ENCODE data around the gene KLF16. TPM values are rescaled to one million over a fixed set of nuclear protein-coding genes. Genes with fewer than 3 reads are reported as not detected.

Gene KLF16
- total and polyA plus RNA-seq, 2 donors from 2014 or later = 10.4 to 22.2 TPM

DNA sequence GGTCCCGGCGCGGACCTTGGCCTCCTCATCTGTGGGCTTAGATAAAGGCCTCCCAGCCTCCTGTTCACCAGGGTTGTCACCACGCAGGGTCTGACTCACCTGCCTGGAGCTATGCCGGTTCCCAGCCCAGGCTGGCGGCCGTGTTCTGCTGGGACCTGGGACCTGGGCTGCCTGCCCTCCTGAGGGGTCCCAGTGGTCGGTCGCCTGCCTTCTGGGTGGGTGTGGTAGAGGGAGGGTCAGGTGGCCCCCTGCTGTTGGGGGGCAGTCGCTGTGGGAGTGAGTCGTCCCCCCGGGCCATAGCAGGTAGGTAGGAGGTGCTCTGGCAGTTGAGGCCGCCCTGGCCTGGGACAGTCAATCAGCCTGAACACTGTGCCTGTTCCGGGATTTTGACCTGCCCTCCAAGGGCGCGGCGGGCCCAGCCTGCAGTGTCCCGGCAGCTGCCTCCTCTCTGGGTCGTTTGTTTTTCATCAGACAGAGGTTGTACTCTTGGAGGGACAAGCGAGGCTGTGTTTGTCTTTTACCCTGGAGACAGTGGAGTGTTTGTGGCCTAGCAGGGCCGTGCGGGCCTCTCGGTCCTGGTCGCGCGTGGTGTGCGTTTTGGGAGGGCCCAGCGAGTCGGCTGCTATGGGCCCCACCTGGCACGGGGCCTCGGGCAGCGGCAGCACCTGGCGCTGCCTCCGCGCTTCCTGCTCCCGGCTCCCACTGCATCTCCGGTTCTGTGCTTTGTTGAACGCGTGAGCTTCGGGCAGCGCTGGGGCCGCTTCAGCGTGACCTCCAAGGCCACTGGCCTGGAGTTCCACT is 44.4 kb upstream of the KLF16 start:
- Histone ChIP-seq H3K9ac (ENCODE audit: low read length in 3 of 3) (peak overlapping the region in 1 of 3 donors; percentile 61), H3K27ac (ENCODE audit: low read depth in 2 of 2, low read length in 2 of 2) (peak overlapping the region; percentile 71 to 83), H3K4me1 (ENCODE audit: control insufficient read depth in 2 of 3, insufficient read depth in 2 of 3, low read depth in 1 of 3, low read length in 3 of 3) (peaks cover 0 to 23% (median 5%) of the 10 kb centered on the region in 3 donors), H3K4me3 (ENCODE audit: low read length in 3 of 3) (peak overlapping the region in 1 of 3 donors; percentile 12), H3K27me3 (ENCODE audit: control insufficient read depth, insufficient read depth, low read length) (no peaks in the 10 kb centered on the region), H3K9me3 (ENCODE audit: control insufficient read depth in 2 of 3, insufficient read depth in 1 of 3, low read length in 3 of 3) (no peaks in the 10 kb centered on the region), H3K36me3 (ENCODE audit: control insufficient read depth in 2 of 3, insufficient read depth in 3 of 3, low read length in 3 of 3) (no peaks in the 10 kb centered on the region)
- intact Hi-C loops (cut with DNase I) = no loop called here
- TF ChIP-seq, protein P1, sequence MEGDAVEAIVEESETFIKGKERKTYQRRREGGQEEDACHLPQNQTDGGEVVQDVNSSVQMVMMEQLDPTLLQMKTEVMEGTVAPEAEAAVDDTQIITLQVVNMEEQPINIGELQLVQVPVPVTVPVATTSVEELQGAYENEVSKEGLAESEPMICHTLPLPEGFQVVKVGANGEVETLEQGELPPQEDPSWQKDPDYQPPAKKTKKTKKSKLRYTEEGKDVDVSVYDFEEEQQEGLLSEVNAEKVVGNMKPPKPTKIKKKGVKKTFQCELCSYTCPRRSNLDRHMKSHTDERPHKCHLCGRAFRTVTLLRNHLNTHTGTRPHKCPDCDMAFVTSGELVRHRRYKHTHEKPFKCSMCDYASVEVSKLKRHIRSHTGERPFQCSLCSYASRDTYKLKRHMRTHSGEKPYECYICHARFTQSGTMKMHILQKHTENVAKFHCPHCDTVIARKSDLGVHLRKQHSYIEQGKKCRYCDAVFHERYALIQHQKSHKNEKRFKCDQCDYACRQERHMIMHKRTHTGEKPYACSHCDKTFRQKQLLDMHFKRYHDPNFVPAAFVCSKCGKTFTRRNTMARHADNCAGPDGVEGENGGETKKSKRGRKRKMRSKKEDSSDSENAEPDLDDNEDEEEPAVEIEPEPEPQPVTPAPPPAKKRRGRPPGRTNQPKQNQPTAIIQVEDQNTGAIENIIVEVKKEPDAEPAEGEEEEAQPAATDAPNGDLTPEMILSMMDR (IDR thresholded peaks at IDR 0.05; ENCODE audit: borderline replicate concordance, extremely low read depth, insufficient read depth) = no peak
- DNase-seq = peak in 3 of 5 donors; percentile 32 to 84 (median 47)
- no peak for FAIRE-seq

GRCh38 chr19:1906985-1907562 is 43.7 kb upstream of the KLF16 start:
- no peaks in the 10 kb centered on the region for H3K27me3 ChIP-seq (ENCODE audit: control insufficient read depth, insufficient read depth, low read length)
- H3K9ac ChIP-seq (ENCODE audit: low read length in 3 of 3) = peak overlapping the region in 1 of 3 donors; percentile 61
- FAIRE-seq = no peak
- H3K27ac ChIP-seq (ENCODE audit: low read depth in 2 of 2, low read length in 2 of 2) = peak overlapping the region; percentile 71 to 83
- intact Hi-C loops (cut with DNase I) = no loop called here
- H3K4me3 ChIP-seq (ENCODE audit: low read length in 3 of 3) = peak overlapping the region in 1 of 3 donors; percentile 12
- no peaks in the 10 kb centered on the region for H3K9me3 ChIP-seq (ENCODE audit: control insufficient read depth in 2 of 3, insufficient read depth in 1 of 3, low read length in 3 of 3)
- TF ChIP-seq, protein P1 (IDR thresholded peaks at IDR 0.05; ENCODE audit: borderline replicate concordance, extremely low read depth, insufficient read depth) = no peak
- H3K4me1 ChIP-seq (ENCODE audit: control insufficient read depth in 2 of 3, insufficient read depth in 2 of 3, low read depth in 1 of 3, low read length in 3 of 3) = peaks cover 0 to 23% (median 5%) of the 10 kb centered on the region in 3 donors
- H3K36me3 ChIP-seq (ENCODE audit: control insufficient read depth in 2 of 3, insufficient read depth in 3 of 3, low read length in 3 of 3) = no peaks in the 10 kb centered on the region
- no peak for DNase-seq

DNA sequence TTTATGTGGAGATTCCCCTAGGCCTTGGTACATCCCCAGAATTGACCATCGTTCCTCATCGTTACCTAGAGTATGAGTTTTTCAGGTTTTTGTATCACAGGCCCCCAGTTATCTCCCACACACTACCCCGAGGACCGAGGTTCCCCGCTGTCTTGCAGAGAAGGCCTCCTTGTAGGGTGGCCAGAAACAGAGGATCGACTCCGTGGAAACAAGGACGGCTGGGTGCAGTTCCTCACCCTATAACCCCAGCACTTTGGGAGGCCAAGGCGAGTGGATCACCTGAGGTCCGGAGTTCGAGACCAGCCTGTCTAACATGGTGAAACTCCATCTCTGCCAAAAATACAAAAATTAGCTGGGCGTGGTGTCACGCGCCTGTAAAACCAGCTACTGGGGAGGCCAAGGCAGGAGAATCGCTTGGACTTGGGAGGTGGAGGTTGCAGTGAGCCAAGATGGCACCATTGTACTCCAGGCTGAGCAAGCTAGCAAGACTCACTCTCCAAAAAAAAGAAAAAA is 42.5 kb upstream of the KLF16 start:
- peak overlapping the region; percentile 71 to 74 for H3K27ac ChIP-seq (ENCODE audit: low read depth in 2 of 2, low read length in 2 of 2)
- peaks cover 0 to 23% (median 5%) of the 10 kb centered on the region in 3 donors for H3K4me1 ChIP-seq (ENCODE audit: control insufficient read depth in 2 of 3, insufficient read depth in 2 of 3, low read depth in 1 of 3, low read length in 3 of 3)
- no peaks in the 10 kb centered on the region for H3K9me3 ChIP-seq (ENCODE audit: control insufficient read depth in 2 of 3, insufficient read depth in 1 of 3, low read length in 3 of 3)
- no peak for DNase-seq
- intact Hi-C loops (cut with DNase I) = no loop called here
- no peaks in the 10 kb centered on the region for H3K27me3 ChIP-seq (ENCODE audit: control insufficient read depth, insufficient read depth, low read length)
- FAIRE-seq = no peak
- TF ChIP-seq, protein P1 (IDR thresholded peaks at IDR 0.05; ENCODE audit: borderline replicate concordance, extremely low read depth, insufficient read depth) = no peak
- H3K36me3 ChIP-seq (ENCODE audit: control insufficient read depth in 2 of 3, insufficient read depth in 3 of 3, low read length in 3 of 3) = no peaks in the 10 kb centered on the region
- peak overlapping the region; percentile 1 to 71 (median 66) for H3K9ac ChIP-seq (ENCODE audit: low read length in 3 of 3)
- peak overlapping the region; percentile 52 to 87 (median 83) for H3K4me3 ChIP-seq (ENCODE audit: low read length in 3 of 3)

Data from kidney (tissue), 14 donors.